HL-60 (cell line): Measurements from ENCODE around the gene INTS7.
A peak's percentile ranks its signal among the peaks of the same experiment; 100 is the strongest.

Experiments used
- DNase-seq, 2 experiments: peaks; one replicate each; pipeline ENCODE4 v3.0.0-alpha.2; 2010 to 2020; ENCODE audit warnings: low read depth in 1 of 2, low spot score in 1 of 2
- H3K27ac ChIP-seq: fragments of 250-450 bp; sonication (Bioruptor Pico); replicated peaks from 2 replicates; pipeline ENCODE4 v1.5.1; 2020; ENCODE audit warnings: mild to moderate bottlenecking, moderate library complexity
- H3K27me3 ChIP-seq: fragments of 250-450 bp; sonication (Bioruptor Pico); 2 replicates; pipeline ENCODE4 v1.5.1; 2021; ENCODE audit warnings: mild to moderate bottlenecking, moderate library complexity; ENCODE audit not compliant: insufficient read depth, poor library complexity, severe bottlenecking
- H3K4me3 ChIP-seq: replicated peaks from 2 replicates; pipeline ENCODE4 v1.5.1; 2011; ENCODE audit warnings: mild to moderate bottlenecking, control low read depth, low read length; ENCODE audit not compliant: insufficient read depth
- CTCF ChIP-seq: IDR thresholded peaks from one replicate; pipeline ENCODE4 v1.5.1; 2011; ENCODE audit warnings: low read length, control low read depth, inconsistent platforms; ENCODE audit not compliant: insufficient read depth
- GABPA ChIP-seq: IDR thresholded peaks from 2 replicates; pipeline ENCODE4 v1.6.1; 2012; ENCODE audit warnings: low read depth
- POLR2AphosphoS5 ChIP-seq: IDR thresholded peaks from 2 replicates; pipeline ENCODE4 v1.6.1; 2012; ENCODE audit warnings: low read depth
- REST ChIP-seq: IDR thresholded peaks from 2 replicates; pipeline ENCODE4 v1.6.1; 2012; ENCODE audit warnings: low read depth; ENCODE audit not compliant: insufficient replicate concordance
- SPI1 ChIP-seq: IDR thresholded peaks from 2 replicates; pipeline ENCODE4 v1.6.1; 2012; ENCODE audit warnings: low read depth, mild to moderate bottlenecking, borderline replicate concordance

Gene INTS7

DNA sequence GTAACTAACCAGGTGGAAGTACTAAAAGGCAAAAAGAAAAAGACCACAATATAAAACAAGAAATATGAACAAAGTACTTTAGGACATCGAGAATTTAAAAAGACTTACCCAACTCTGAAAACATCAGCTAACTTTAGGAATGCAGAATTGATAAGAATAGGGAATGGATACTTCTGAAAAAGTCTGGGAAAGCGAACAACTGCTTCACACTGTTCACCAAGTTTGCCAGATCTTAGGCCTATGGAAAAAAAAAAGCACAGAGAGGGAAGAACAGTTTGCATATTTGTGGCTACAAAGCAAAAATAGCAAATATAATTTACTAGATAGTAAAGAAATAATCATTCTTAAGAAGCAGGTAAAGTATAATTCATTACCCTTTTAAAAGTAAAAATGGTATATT lies 14.4 kb downstream of the INTS7 start:
- Histone ChIP-seq H3K4me3 (no peak overlapping the region), H3K27ac (no peak overlapping the region), H3K27me3 (no peaks in the 10 kb centered on the region)
- no peak for TF ChIP-seq REST
- DNase-seq: no peak

DNA sequence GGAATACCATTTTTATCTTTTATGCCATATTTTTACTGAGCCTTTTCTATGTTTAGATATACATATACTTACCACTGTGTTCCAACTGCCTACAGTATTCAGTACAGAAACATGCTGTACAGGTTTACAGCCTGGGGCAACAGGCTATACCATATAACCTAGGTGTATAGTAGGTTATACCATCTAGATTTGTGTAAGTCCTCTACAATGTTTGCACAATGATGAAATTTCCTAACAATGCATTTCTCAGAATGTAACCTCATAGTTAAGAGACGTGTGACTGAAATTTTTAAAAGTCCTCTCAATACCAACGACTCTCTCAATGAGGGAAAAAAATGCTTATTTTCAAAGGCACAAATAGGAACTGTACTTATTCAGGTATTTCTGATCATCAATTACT lies 21.7 kb downstream of the INTS7 start:
- Histone ChIP-seq H3K27ac (no peak overlapping the region), H3K4me3 (no peak overlapping the region), H3K27me3 (no peaks in the 10 kb centered on the region)
- TF ChIP-seq SPI1 (no peak), GABPA (no peak), REST (no peak), CTCF (no peak), POLR2AphosphoS5 (no peak)
- DNase-seq: no peak

DNA sequence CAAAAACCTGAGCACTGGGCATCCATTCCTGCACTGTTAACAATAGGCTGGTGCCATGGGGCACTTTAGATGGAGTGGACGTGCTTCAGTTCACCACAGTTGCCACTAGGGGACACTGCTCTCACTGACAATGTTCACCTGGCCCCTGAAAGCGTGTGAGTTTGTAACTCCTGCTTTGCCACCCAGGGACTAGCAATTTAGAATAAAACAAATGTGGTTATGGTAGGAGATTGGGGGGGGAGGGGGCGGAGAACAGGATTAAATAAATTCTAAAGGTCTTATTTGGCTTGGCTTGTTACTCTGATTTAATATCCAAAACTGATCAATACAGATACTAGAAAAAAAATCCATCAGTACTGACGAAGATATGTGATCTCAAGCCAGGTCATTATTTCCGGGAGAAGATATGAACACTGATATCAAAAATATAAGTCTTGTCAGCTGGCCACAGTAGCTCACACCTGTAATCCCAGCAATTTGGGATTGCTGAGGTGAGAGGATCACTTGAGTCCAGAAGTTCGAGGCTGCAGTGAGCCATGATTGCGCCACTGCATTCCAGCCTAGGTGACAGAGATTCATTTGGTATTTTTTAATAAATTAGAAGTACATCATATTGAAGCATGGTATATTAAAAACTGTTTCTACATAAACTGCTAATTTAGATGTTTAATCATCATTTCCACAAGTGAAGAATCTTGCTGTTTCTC lies 23.2 kb downstream of the INTS7 start:
- Histone ChIP-seq H3K27me3 (no peaks in the 10 kb centered on the region), H3K4me3 (no peak overlapping the region), H3K27ac (no peak overlapping the region)
- TF ChIP-seq POLR2AphosphoS5: no peak
- TF ChIP-seq CTCF: peak; percentile 98
- peak; percentile 35 to 72 for DNase-seq

- H3K4me3 ChIP-seq: no peak overlapping the region
- no peak overlapping the region for H3K27ac ChIP-seq
- DNase-seq: no peak
- TF ChIP-seq POLR2AphosphoS5: no peak
- TF ChIP-seq SPI1: no peak
- TF ChIP-seq CTCF: no peak
- TF ChIP-seq GABPA: no peak
- no peaks in the 10 kb centered on the region for H3K27me3 ChIP-seq
Observed at GRCh38 chr1:212010004-212010403, 25.4 kb downstream of the INTS7 start.
